Peyer's patch (tissue), 4 donors: ENCODE data around the gene KLHL3. TPM values are rescaled to one million over a fixed set of nuclear protein-coding genes. Genes with fewer than 3 reads are reported as not detected.

Experiments used
- DNase-seq, 3 donors: peaks; one replicate each; pipeline ENCODE4 v3.0.0-alpha.2; 2017 to 2019
- H3K27ac ChIP-seq, 4 donors: fragments of 200-600 bp; sonication (generic); one replicate each; pipeline ENCODE4 v1.5.1; 2016 to 2019
- H3K27me3 ChIP-seq, 2 donors: fragments of 200-600 bp; sonication (generic); one replicate each; pipeline ENCODE4 v1.5.1; 2019
- H3K36me3 ChIP-seq, 3 donors: fragments of 200-600 bp; sonication (generic); one replicate each; pipeline ENCODE4 v1.5.1; 2016 to 2019
- H3K4me1 ChIP-seq, 4 donors: fragments of 200-600 bp; sonication (generic); one replicate each; pipeline ENCODE4 v1.5.1; 2016 to 2019
- H3K4me3 ChIP-seq, 4 donors: fragments of 200-600 bp; sonication (generic); 1 replicate in 3 of 4; 2 replicates in 1 of 4; pipeline ENCODE4 v1.5.1; 2016 to 2019; ENCODE audit warnings: mild to moderate bottlenecking in 1 of 4
- H3K9me3 ChIP-seq, 4 donors: fragments of 200-600 bp; sonication (generic); one replicate each; pipeline ENCODE4 v1.5.1; 2016 to 2019; ENCODE audit warnings: mild to moderate bottlenecking in 1 of 4
- POLR2A ChIP-seq, 2 donors: fragments of 450-650 bp; IDR thresholded peaks; one replicate each; pipeline ENCODE4 v1.5.1; 2017; ENCODE audit warnings: antibody characterized with exemption in 2 of 2, mild to moderate bottlenecking in 2 of 2, moderate library complexity in 2 of 2
- total RNA-seq, 4 donors: library from RNA; depleted of rRNA; stranded (reverse); fragments of >200 nt; gene quantifications; one replicate each; pipeline ENCODE4 v1.1.0, GENCODE V29; 2016
- TF ChIP-seq, protein P1 (sequence below), 6 experiments: fragments of 450-650 bp in 4 of 6; fragments of 200-600 bp in 2 of 6; sonication (generic) in 1 of 6; IDR thresholded peaks; one replicate each; pipeline ENCODE4 v1.5.1; 2017 to 2019; ENCODE audit warnings: antibody characterized with exemption in 6 of 6, mild to moderate bottlenecking in 3 of 6, moderate library complexity in 1 of 6

KLHL3 gene
- total RNA-seq, 4 donors from 2014 or later, result 5.0 to 9.5 (median 6.3) TPM

- Histone ChIP-seq H3K4me1 (no peaks in the 10 kb centered on the region), H3K36me3 (no peaks in the 10 kb centered on the region), H3K27me3 (no peaks in the 10 kb centered on the region), H3K4me3 (no peak overlapping the region), H3K9me3 (no peaks in the 10 kb centered on the region), H3K27ac (no peak overlapping the region)
- TF ChIP-seq POLR2A (IDR thresholded peaks at IDR 0.05), result no peak
- TF ChIP-seq, protein P1, sequence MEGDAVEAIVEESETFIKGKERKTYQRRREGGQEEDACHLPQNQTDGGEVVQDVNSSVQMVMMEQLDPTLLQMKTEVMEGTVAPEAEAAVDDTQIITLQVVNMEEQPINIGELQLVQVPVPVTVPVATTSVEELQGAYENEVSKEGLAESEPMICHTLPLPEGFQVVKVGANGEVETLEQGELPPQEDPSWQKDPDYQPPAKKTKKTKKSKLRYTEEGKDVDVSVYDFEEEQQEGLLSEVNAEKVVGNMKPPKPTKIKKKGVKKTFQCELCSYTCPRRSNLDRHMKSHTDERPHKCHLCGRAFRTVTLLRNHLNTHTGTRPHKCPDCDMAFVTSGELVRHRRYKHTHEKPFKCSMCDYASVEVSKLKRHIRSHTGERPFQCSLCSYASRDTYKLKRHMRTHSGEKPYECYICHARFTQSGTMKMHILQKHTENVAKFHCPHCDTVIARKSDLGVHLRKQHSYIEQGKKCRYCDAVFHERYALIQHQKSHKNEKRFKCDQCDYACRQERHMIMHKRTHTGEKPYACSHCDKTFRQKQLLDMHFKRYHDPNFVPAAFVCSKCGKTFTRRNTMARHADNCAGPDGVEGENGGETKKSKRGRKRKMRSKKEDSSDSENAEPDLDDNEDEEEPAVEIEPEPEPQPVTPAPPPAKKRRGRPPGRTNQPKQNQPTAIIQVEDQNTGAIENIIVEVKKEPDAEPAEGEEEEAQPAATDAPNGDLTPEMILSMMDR (IDR thresholded peaks at IDR 0.05), result no peak
- DNase-seq, result peak in 1 of 3 donors; percentile 23
Measured at GRCh38 chr5:137622850-137623249, 113.0 kb downstream of the KLHL3 start.

DNA sequence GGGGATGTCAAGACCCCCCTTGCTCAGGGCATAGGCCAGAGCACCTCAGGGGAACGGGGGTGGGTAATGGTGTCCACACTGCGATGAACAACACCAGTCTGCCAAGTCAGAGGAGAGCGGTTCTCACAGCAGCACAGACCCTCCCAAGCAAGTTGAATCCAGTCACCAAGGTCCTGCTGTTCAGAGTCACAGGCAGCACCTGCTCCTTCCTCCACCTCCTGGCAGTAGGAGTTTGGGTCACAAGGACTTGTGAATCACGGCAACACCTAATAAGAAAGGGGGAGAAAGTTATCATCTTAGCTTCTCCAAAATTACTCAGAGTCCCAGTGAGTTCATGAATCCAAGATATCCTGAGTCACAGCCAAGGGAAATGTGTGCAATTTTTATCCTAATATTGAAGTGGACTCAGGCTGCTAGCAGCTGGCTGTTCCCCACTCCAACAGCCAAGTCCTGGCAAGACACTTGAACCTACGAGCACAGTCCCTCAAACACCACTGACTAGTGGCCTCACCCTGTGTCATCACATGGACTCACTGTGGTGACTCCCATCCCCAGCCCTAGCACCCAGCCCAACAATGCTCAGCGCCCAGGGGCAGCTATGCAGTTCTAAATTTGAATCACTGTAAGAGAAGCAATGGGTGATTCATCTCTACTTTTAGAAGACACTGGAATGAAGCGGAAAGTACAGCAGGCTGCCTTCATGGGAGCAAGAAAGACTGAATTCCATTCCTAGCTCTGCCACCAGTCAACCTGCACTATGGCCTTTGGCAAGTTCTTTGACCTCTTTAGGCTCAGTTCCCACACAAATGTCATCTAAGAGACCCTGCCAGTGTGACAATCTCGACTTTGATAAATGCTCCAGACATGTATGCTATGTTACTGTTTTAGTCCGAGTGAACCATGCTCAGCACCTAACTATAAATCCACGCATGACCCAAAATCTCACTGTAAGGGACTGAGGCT is 113.7 kb downstream of the KLHL3 start:
- no peak overlapping the region for H3K27ac ChIP-seq
- no peaks in the 10 kb centered on the region for H3K9me3 ChIP-seq
- DNase-seq, result no peak
- H3K4me3 ChIP-seq, result no peak overlapping the region
- no peaks in the 10 kb centered on the region for H3K4me1 ChIP-seq
- H3K36me3 ChIP-seq, result no peaks in the 10 kb centered on the region
- TF ChIP-seq POLR2A (IDR thresholded peaks at IDR 0.05), result no peak
- TF ChIP-seq, protein P1 (IDR thresholded peaks at IDR 0.05), result no peak
- no peaks in the 10 kb centered on the region for H3K27me3 ChIP-seq

DNA sequence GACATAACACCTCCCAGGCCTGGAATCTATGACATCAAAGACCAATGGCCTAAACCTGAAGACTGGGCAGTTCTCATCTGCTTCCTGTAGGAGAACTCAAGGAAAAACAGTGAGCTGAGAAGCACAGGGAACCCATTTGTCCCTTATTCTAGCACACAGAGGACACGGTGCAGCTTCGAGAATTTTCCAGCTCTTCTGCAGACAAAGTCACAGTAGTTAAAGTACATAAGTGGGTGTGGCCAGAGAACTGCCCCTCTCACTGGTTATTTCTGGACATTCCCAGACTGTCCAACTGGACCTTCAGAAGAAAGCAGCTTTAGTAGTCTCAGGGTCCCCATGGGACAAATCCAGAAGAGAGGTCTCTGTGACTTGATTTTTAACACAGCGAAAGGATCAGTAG is 114.6 kb downstream of the KLHL3 start:
- TF ChIP-seq POLR2A (IDR thresholded peaks at IDR 0.05), result no peak
- TF ChIP-seq, protein P1 (IDR thresholded peaks at IDR 0.05), result no peak
- no peak overlapping the region for H3K27ac ChIP-seq
- no peaks in the 10 kb centered on the region for H3K4me1 ChIP-seq
- no peaks in the 10 kb centered on the region for H3K36me3 ChIP-seq
- H3K27me3 ChIP-seq, result no peaks in the 10 kb centered on the region
- H3K9me3 ChIP-seq, result no peaks in the 10 kb centered on the region
- H3K4me3 ChIP-seq, result no peak overlapping the region
- DNase-seq, result no peak

DNA sequence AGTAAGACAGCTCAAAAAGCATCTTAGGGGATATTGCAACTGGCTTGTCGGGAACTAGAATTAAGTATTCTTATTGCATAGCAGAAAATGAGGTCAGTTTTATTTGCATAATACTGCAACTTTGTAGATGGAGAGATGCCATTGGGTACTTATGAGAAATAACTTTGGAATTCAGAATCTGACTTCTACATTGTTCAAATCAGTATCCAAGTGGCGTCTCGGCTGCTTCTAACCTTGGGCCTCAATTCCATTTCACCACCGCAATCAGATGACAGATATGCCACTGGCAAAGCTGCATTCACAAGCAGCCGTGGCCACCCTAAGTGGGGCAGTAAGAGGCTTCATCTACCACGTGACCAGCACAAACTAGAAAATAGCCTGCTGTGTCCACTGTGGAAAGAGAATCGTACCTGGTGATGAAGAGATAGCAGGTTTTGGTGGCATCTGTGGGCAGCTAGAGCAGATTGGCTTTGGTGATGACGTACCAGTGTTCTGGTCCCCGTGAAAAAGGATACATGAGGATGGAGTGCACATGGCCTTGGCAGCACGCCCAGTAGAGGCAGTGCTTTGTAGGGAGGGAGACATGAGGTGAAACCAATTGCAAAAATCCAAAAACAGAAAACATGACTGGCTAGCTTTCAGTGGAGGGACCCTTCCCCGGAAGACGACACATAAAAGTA is 116.6 kb downstream of the KLHL3 start:
- Histone ChIP-seq H3K4me3 (no peak overlapping the region), H3K27ac (no peak overlapping the region), H3K9me3 (no peaks in the 10 kb centered on the region), H3K36me3 (no peaks in the 10 kb centered on the region), H3K27me3 (no peaks in the 10 kb centered on the region), H3K4me1 (no peaks in the 10 kb centered on the region)
- DNase-seq, result no peak
- TF ChIP-seq POLR2A (IDR thresholded peaks at IDR 0.05), result no peak
- TF ChIP-seq, protein P1 (IDR thresholded peaks at IDR 0.05), result no peak

- no peaks in the 10 kb centered on the region for H3K27me3 ChIP-seq
- no peak for DNase-seq
- TF ChIP-seq POLR2A (IDR thresholded peaks at IDR 0.05), result no peak
- TF ChIP-seq, protein P1 (IDR thresholded peaks at IDR 0.05), result no peak
- H3K36me3 ChIP-seq, result no peaks in the 10 kb centered on the region
- H3K9me3 ChIP-seq, result no peaks in the 10 kb centered on the region
- H3K4me3 ChIP-seq, result no peak overlapping the region
- H3K27ac ChIP-seq, result no peak overlapping the region
- no peaks in the 10 kb centered on the region for H3K4me1 ChIP-seq
Measured at GRCh38 chr5:137618476-137618875, 117.4 kb downstream of the KLHL3 start.
